OCI-LY7 (cell line): ENCODE measurements around the gene APBB2.

Source experiments
- EZH2phosphoT487 ChIP-seq: fragments of 200-600 bp; sonication (generic); IDR thresholded peaks from 2 replicates; pipeline ENCODE4 v1.6.1; 2018; ENCODE audit warnings: low read depth, borderline replicate concordance, mild to moderate bottlenecking, mixed run types, antibody characterized with exemption, low read length, moderate library complexity, mixed read lengths
- TF ChIP-seq, protein P1 (sequence below): fragments of 200-600 bp; sonication (generic); conservative IDR thresholded peaks from 2 replicates; pipeline ENCODE4 v1.5.1; 2014; ENCODE audit warnings: mild to moderate bottlenecking, antibody characterized with exemption, low read length, moderate library complexity, mixed read lengths

DNA sequence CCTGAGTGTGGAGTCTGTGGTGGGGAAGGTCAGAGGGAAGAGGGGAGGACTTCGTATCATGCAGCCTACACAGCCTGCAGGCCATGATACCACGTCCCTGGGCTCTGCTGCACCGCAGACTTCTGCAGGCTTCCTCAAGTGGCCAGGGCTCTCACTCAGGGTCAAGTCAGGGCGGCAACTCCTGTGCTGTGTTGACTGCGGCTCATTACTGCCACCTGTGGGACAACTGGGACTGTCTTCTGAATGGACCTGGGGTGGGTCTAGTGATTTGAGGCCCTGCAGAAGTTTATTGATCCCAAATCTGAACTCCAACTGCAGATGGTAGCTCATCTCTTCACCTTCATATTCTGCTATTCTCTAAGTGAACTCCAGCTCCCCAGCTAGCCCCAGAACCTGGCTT is 297.5 kb downstream of the APBB2 start:
- TF ChIP-seq, protein P1, sequence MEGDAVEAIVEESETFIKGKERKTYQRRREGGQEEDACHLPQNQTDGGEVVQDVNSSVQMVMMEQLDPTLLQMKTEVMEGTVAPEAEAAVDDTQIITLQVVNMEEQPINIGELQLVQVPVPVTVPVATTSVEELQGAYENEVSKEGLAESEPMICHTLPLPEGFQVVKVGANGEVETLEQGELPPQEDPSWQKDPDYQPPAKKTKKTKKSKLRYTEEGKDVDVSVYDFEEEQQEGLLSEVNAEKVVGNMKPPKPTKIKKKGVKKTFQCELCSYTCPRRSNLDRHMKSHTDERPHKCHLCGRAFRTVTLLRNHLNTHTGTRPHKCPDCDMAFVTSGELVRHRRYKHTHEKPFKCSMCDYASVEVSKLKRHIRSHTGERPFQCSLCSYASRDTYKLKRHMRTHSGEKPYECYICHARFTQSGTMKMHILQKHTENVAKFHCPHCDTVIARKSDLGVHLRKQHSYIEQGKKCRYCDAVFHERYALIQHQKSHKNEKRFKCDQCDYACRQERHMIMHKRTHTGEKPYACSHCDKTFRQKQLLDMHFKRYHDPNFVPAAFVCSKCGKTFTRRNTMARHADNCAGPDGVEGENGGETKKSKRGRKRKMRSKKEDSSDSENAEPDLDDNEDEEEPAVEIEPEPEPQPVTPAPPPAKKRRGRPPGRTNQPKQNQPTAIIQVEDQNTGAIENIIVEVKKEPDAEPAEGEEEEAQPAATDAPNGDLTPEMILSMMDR: peak; percentile 72
- no peak for TF ChIP-seq EZH2phosphoT487
